MM.1S (cell line): ENCODE results near the gene MAP2K2.

Experiments
- DNase-seq: peaks from one replicate; pipeline ENCODE4 v3.0.0-alpha.2; 2015
- H2AFZ ChIP-seq: fragments of 300-600 bp; sonication (generic); 2 replicates; pipeline ENCODE4 v1.6.0; 2016; ENCODE audit warnings: antibody characterized with exemption, low read length
- H3F3A ChIP-seq: fragments of 300-600 bp; sonication (generic); 2 replicates; pipeline ENCODE4 v1.6.1; 2016; ENCODE audit warnings: mild to moderate bottlenecking, antibody characterized with exemption, low read length, moderate library complexity, mixed read lengths; ENCODE audit not compliant: insufficient read depth
- H3K27ac ChIP-seq: fragments of 300-600 bp; sonication (generic); 2 replicates; pipeline ENCODE4 v1.5.1; 2016; ENCODE audit warnings: mild to moderate bottlenecking, low read length
- H3K27me3 ChIP-seq: fragments of 300-600 bp; sonication (generic); replicated peaks from 2 replicates; pipeline ENCODE4 v1.6.0; 2016; ENCODE audit warnings: low read length; ENCODE audit not compliant: insufficient read depth
- H3K36me3 ChIP-seq: fragments of 300-600 bp; sonication (generic); replicated peaks from 2 replicates; pipeline ENCODE4 v1.6.1; 2016; ENCODE audit warnings: mild to moderate bottlenecking, low read length, mixed read lengths; ENCODE audit not compliant: insufficient read depth
- H3K4me1 ChIP-seq: fragments of 300-600 bp; sonication (generic); 2 replicates; pipeline ENCODE4 v1.6.1; 2016; ENCODE audit warnings: low read length, mixed read lengths
- H3K4me2 ChIP-seq: fragments of 300-600 bp; sonication (generic); 2 replicates; pipeline ENCODE4 v1.6.0; 2016; ENCODE audit warnings: low read depth, low read length
- H3K4me3 ChIP-seq: fragments of 300-600 bp; sonication (generic); 2 replicates; pipeline ENCODE4 v1.5.1; 2016; ENCODE audit warnings: low read length, mixed read lengths
- H3K79me2 ChIP-seq: fragments of 300-600 bp; sonication (generic); 2 replicates; pipeline ENCODE4 v1.6.1; 2016; ENCODE audit warnings: mixed run types, low read length, mixed read lengths
- H3K9ac ChIP-seq: fragments of 300-600 bp; sonication (generic); 2 replicates; pipeline ENCODE4 v1.6.1; 2016; ENCODE audit warnings: low read length, mixed read lengths
- H3K9me2 ChIP-seq: fragments of 300-600 bp; sonication (generic); replicated peaks from 2 replicates; pipeline ENCODE4 v1.6.1; 2016; ENCODE audit warnings: mild to moderate bottlenecking, low read length, mixed read lengths; ENCODE audit not compliant: insufficient read depth
- H3K9me3 ChIP-seq: fragments of 300-600 bp; sonication (generic); replicated peaks from 2 replicates; pipeline ENCODE4 v1.6.1; 2016; ENCODE audit warnings: mild to moderate bottlenecking, low read length, mixed read lengths; ENCODE audit not compliant: insufficient read depth
- H4K20me1 ChIP-seq: fragments of 300-600 bp; sonication (generic); 2 replicates; pipeline ENCODE4 v1.6.1; 2016; ENCODE audit warnings: mild to moderate bottlenecking, low read length, moderate library complexity, mixed read lengths; ENCODE audit not compliant: insufficient read depth
- CTCF ChIP-seq: fragments of 300-600 bp; sonication (generic); IDR thresholded peaks from 2 replicates; pipeline ENCODE4 v1.5.1; 2016; ENCODE audit warnings: antibody characterized with exemption, low read length, mixed read lengths
- EZH2 ChIP-seq: fragments of 300-600 bp; sonication (generic); optimal IDR thresholded peaks from 2 replicates; pipeline ENCODE3; 2017; ENCODE audit warnings: low read depth, mild to moderate bottlenecking, antibody characterized with exemption, low read length, mixed read lengths
- EZH2phosphoT487 ChIP-seq: fragments of 300-600 bp; sonication (generic); IDR thresholded peaks from 2 replicates; pipeline ENCODE4 v1.6.1; 2018; ENCODE audit warnings: antibody characterized with exemption, low read length

The MAP2K2 gene

GRCh38 chr19:4121273-4121612 is 2.7 kb downstream of the MAP2K2 start:
- Histone ChIP-seq H3K27me3 (no peaks in the 10 kb centered on the region), H3F3A (peaks cover 9% of the 10 kb centered on the region; the same call in 1 of the 2 replicates), H3K4me2 (no peak overlapping the region), H4K20me1 (no peaks in the 10 kb centered on the region), H3K9ac (no peak overlapping the region), H3K4me1 (peaks cover 21% of the 10 kb centered on the region), H3K79me2 (peaks cover 63% of the 10 kb centered on the region), H3K27ac (no peak overlapping the region), H3K4me3 (no peak overlapping the region), H2AFZ (no peak overlapping the region), H3K9me3 (no peaks in the 10 kb centered on the region), H3K9me2 (no peaks in the 10 kb centered on the region), H3K36me3 (no peaks in the 10 kb centered on the region)
- DNase-seq, result no peak
- TF ChIP-seq EZH2 (no peak), EZH2phosphoT487 (no peak), CTCF (no peak)

GRCh38 chr19:4120559-4121272 is 3.2 kb downstream of the MAP2K2 start:
- TF ChIP-seq EZH2 (no peak), CTCF (no peak), EZH2phosphoT487 (no peak)
- H3K4me2 ChIP-seq, result no peak overlapping the region
- no peak overlapping the region for H2AFZ ChIP-seq
- peaks cover 63% of the 10 kb centered on the region for H3K79me2 ChIP-seq
- H3K9me3 ChIP-seq, result no peaks in the 10 kb centered on the region
- no peak overlapping the region for H3K9ac ChIP-seq
- H3K27me3 ChIP-seq, result no peaks in the 10 kb centered on the region
- no peaks in the 10 kb centered on the region for H3K36me3 ChIP-seq
- H3K4me1 ChIP-seq, result peaks cover 26% of the 10 kb centered on the region
- H3K4me3 ChIP-seq, result no peak overlapping the region
- no peaks in the 10 kb centered on the region for H4K20me1 ChIP-seq
- no peak overlapping the region for H3K27ac ChIP-seq
- H3F3A ChIP-seq, result peaks cover 14% of the 10 kb centered on the region
- no peak for DNase-seq
- no peaks in the 10 kb centered on the region for H3K9me2 ChIP-seq

- TF ChIP-seq CTCF (no peak), EZH2 (no peak), EZH2phosphoT487 (no peak)
- Histone ChIP-seq H3K79me2 (peaks cover 63% of the 10 kb centered on the region), H3K4me1 (peaks cover 32% of the 10 kb centered on the region), H3K9ac (no peak overlapping the region), H3K4me2 (no peak overlapping the region), H4K20me1 (no peaks in the 10 kb centered on the region), H3K27ac (no peak overlapping the region), H3K9me3 (no peaks in the 10 kb centered on the region), H2AFZ (no peak overlapping the region), H3K9me2 (no peaks in the 10 kb centered on the region), H3F3A (peaks cover 23% of the 10 kb centered on the region), H3K4me3 (no peak overlapping the region), H3K27me3 (no peaks in the 10 kb centered on the region), H3K36me3 (no peaks in the 10 kb centered on the region)
- DNase-seq, result no peak
Measured at GRCh38 chr19:4119763-4120162, 4.2 kb downstream of the MAP2K2 start.
